GM19452 (cell line): Measurements from ENCODE around the gene GRID1.

Experiments used
- ATAC-seq: cut with Tn5 transposase; IDR thresholded peaks from one replicate; pipeline ENCODE4 v1.9.1; 2021; ENCODE audit not compliant: unreplicated experiment

Gene GRID1

GRCh38 chr10:86070278-86070677 lies 296.3 kb downstream of the GRID1 start:
- no peak for ATAC-seq

GRCh38 chr10:86068231-86069054 lies 298.2 kb downstream of the GRID1 start:
- no peak for ATAC-seq

GRCh38 chr10:86067436-86068050 lies 299.1 kb downstream of the GRID1 start:
- no peak for ATAC-seq

- no peak for ATAC-seq
Observed at GRCh38 chr10:86066696-86067095, 299.9 kb downstream of the GRID1 start.

GRCh38 chr10:86065711-86066251 lies 300.8 kb downstream of the GRID1 start:
- ATAC-seq: no peak

GRCh38 chr10:86064931-86065662 lies 301.5 kb downstream of the GRID1 start:
- ATAC-seq: no peak

GRCh38 chr10:86064219-86064618 lies 302.4 kb downstream of the GRID1 start:
- ATAC-seq: no peak

GRCh38 chr10:86063341-86063740 lies 303.3 kb downstream of the GRID1 start:
- no peak for ATAC-seq

GRCh38 chr10:86062647-86063145 lies 303.9 kb downstream of the GRID1 start:
- no peak for ATAC-seq

GRCh38 chr10:86062198-86062550 lies 304.4 kb downstream of the GRID1 start:
- ATAC-seq: no peak

- no peak for ATAC-seq
Observed at GRCh38 chr10:86061278-86062197, 305.1 kb downstream of the GRID1 start.

- ATAC-seq: no peak
Observed at GRCh38 chr10:86060386-86061277, 306.0 kb downstream of the GRID1 start.

- ATAC-seq: no peak
Observed at GRCh38 chr10:86059892-86060291, 306.7 kb downstream of the GRID1 start.

- ATAC-seq: no peak
Observed at GRCh38 chr10:86058964-86059363, 307.6 kb downstream of the GRID1 start.

- no peak for ATAC-seq
Observed at GRCh38 chr10:86057708-86058107, 308.9 kb downstream of the GRID1 start.

- ATAC-seq: no peak
Observed at GRCh38 chr10:86056672-86057071, 309.9 kb downstream of the GRID1 start.

GRCh38 chr10:86055928-86056327 lies 310.7 kb downstream of the GRID1 start:
- no peak for ATAC-seq

- ATAC-seq: no peak
Observed at GRCh38 chr10:86053675-86054074, 312.9 kb downstream of the GRID1 start.

GRCh38 chr10:86051586-86051985 lies 315.0 kb downstream of the GRID1 start:
- ATAC-seq: no peak
